DND-41 (cell line): ENCODE measurements around the gene ASIC1.

ENCODE experiments used
- EZH2 ChIP-seq: IDR thresholded peaks from 3 replicates; pipeline ENCODE4 v1.6.1; 2012; ENCODE audit warnings: borderline replicate concordance, low read depth, mild to moderate bottlenecking, moderate library complexity, low read length, inconsistent platforms; ENCODE audit not compliant: severe bottlenecking
- TF ChIP-seq, protein P1 (sequence below): IDR thresholded peaks from 2 replicates; pipeline ENCODE4 v1.5.1; 2012; ENCODE audit warnings: borderline replicate concordance, low read length, moderate library complexity, mild to moderate bottlenecking; ENCODE audit not compliant: poor library complexity, severe bottlenecking; ENCODE audit errors: extremely low read depth

DNA sequence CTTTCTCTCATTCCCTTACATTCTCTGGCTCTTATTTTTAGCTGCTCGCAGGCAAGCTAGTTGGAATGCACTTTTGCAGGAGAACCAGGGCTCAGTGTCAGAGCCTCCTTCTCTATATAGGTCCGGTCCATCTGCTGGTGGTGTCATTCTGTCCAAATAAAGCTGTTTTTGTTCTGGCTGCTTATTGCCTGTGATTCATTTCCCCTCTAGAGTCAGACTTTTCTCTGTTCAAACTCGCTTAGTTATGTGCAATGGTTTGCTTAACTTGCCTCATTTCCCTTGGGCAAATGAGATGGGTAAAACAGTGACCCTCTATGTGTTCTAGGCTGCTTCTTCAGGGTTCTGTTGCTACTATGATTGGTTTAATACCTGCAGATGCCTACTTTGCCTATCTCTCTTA lies 30.6 kb downstream of the ASIC1 start:
- no peak for TF ChIP-seq EZH2
- TF ChIP-seq, protein P1, sequence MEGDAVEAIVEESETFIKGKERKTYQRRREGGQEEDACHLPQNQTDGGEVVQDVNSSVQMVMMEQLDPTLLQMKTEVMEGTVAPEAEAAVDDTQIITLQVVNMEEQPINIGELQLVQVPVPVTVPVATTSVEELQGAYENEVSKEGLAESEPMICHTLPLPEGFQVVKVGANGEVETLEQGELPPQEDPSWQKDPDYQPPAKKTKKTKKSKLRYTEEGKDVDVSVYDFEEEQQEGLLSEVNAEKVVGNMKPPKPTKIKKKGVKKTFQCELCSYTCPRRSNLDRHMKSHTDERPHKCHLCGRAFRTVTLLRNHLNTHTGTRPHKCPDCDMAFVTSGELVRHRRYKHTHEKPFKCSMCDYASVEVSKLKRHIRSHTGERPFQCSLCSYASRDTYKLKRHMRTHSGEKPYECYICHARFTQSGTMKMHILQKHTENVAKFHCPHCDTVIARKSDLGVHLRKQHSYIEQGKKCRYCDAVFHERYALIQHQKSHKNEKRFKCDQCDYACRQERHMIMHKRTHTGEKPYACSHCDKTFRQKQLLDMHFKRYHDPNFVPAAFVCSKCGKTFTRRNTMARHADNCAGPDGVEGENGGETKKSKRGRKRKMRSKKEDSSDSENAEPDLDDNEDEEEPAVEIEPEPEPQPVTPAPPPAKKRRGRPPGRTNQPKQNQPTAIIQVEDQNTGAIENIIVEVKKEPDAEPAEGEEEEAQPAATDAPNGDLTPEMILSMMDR: no peak
